Fibroblast of lung (primary cell): ENCODE measurements around the gene ADAM10. TPM values are rescaled to one million over a fixed set of nuclear protein-coding genes. Genes with fewer than 3 reads are reported as not detected.

Experiments
- DNase-seq, 2 donors: peaks; one replicate each; pipeline versions ENCODE4 v3.0.0 to v3.0.0-alpha.2; 2010; ENCODE audit warnings: low read depth in 2 of 2
- H2AFZ ChIP-seq: 2 replicates; pipeline ENCODE4 v1.5.1; 2012; ENCODE audit warnings: low read length, control low read depth, inconsistent platforms
- H3K27ac ChIP-seq: 2 replicates; pipeline ENCODE4 v1.5.1; 2011; ENCODE audit warnings: low read length, control low read depth; ENCODE audit not compliant: insufficient read depth
- H3K27me3 ChIP-seq: 2 replicates; pipeline ENCODE4 v1.5.1; 2011; ENCODE audit warnings: mild to moderate bottlenecking, low read length; ENCODE audit not compliant: control insufficient read depth, insufficient read depth
- H3K36me3 ChIP-seq: 2 replicates; pipeline ENCODE4 v1.5.1; 2011; ENCODE audit warnings: low read length; ENCODE audit not compliant: control insufficient read depth, insufficient read depth
- H3K4me1 ChIP-seq: 2 replicates; pipeline ENCODE4 v1.5.1; 2011; ENCODE audit warnings: low read length; ENCODE audit not compliant: control insufficient read depth, insufficient read depth; ENCODE audit errors: extremely low read depth
- H3K4me2 ChIP-seq: 2 replicates; pipeline ENCODE4 v1.5.1; 2011; ENCODE audit warnings: low read length, control low read depth; ENCODE audit not compliant: insufficient read depth; ENCODE audit errors: extremely low read depth
- H3K4me3 ChIP-seq, 4 experiments: fragments of 200-600 bp in 1 of 4; sonication (generic) in 1 of 4; replicated peaks in 1 of 4; 2 replicates each; pipeline ENCODE4 v1.5.1; 2011 to 2016; ENCODE audit warnings: low read length in 4 of 4, low read depth in 3 of 4, mild to moderate bottlenecking in 3 of 4, control low read depth in 2 of 4, inconsistent platforms in 1 of 4, mixed read lengths in 1 of 4; ENCODE audit not compliant: insufficient read depth in 1 of 4; ENCODE audit errors: control extremely low read depth in 1 of 4
- H3K79me2 ChIP-seq: 2 replicates; pipeline ENCODE4 v1.5.1; 2012; ENCODE audit warnings: mild to moderate bottlenecking, low read length, inconsistent platforms; ENCODE audit not compliant: control insufficient read depth, insufficient read depth
- H3K9ac ChIP-seq: 2 replicates; pipeline ENCODE4 v1.5.1; 2011; ENCODE audit warnings: mild to moderate bottlenecking, low read length, control low read depth; ENCODE audit not compliant: insufficient read depth
- H3K9me3 ChIP-seq: 2 replicates; pipeline ENCODE4 v1.5.1; 2012; ENCODE audit warnings: low read depth, low read length; ENCODE audit not compliant: control insufficient read depth, insufficient read depth
- H4K20me1 ChIP-seq: 2 replicates; pipeline ENCODE4 v1.5.1; 2011; ENCODE audit warnings: low read length; ENCODE audit not compliant: control insufficient read depth, insufficient read depth; ENCODE audit errors: extremely low read depth
- CTCF ChIP-seq, 2 donors: IDR thresholded peaks in 1 of 2; conservative IDR thresholded peaks in 1 of 2; 1 replicate in 1 of 2; 2 replicates in 1 of 2; pipeline ENCODE4 v1.5.1; 2011 to 2012; ENCODE audit warnings: low read length in 2 of 2, control low read depth in 1 of 2, inconsistent platforms in 1 of 2, low read depth in 1 of 2, mild to moderate bottlenecking in 1 of 2
- EZH2 ChIP-seq: IDR thresholded peaks from 2 replicates; pipeline ENCODE4 v1.5.1; 2012; ENCODE audit warnings: low read length, control low read depth, mild to moderate bottlenecking; ENCODE audit errors: missing control alignments
- polyA plus RNA-seq, 2 donors: library from polyadenylated mRNA; depleted of rRNA in 1 of 2; stranded (reverse) in 1 of 2; unstranded in 1 of 2; fragments of >200 nt; gene quantifications; 2 replicates each; pipeline ENCODE4 v1.2.1, GENCODE V29; 2011 to 2012; ENCODE audit warnings: missing spikeins in 1 of 2
- total RNA-seq: library from RNA; depleted of rRNA; stranded (reverse); fragments of >200 nt; gene quantifications from 2 replicates; pipeline ENCODE4 v1.2.1, GENCODE V29; 2014

ADAM10 gene
- total and polyA plus RNA-seq, 2 donors (not counting 1 experiment from before 2014, with no cell fraction given): 224 to 318 TPM

- Histone ChIP-seq H2AFZ (no peak overlapping the region), H3K27me3 (no peaks in the 10 kb centered on the region), H3K4me3 (no peak overlapping the region), H3K4me1 (peaks cover 9% of the 10 kb centered on the region), H3K27ac (no peak overlapping the region), H3K9ac (no peak overlapping the region), H3K4me2 (no peak overlapping the region), H3K9me3 (no peaks in the 10 kb centered on the region), H4K20me1 (no peaks in the 10 kb centered on the region), H3K36me3 (no peaks in the 10 kb centered on the region), H3K79me2 (no peaks in the 10 kb centered on the region)
- DNase-seq: no peak
- TF ChIP-seq EZH2 (no peak), CTCF (conservative IDR thresholded peaks at IDR 0.05 in 1 of 2, IDR thresholded peaks at IDR 0.05 in 1 of 2; ENCODE audit: low read depth in 1 of 2, low read length in 2 of 2) (no peak)
These were observed 193.0 kb downstream of the ADAM10 start for GRCh38 chr15:58556541-58556940.

- no peak overlapping the region for H3K27ac ChIP-seq
- no peak overlapping the region for H3K9ac ChIP-seq
- H3K9me3 ChIP-seq: no peaks in the 10 kb centered on the region
- TF ChIP-seq CTCF (conservative IDR thresholded peaks at IDR 0.05 in 1 of 2, IDR thresholded peaks at IDR 0.05 in 1 of 2; ENCODE audit: low read depth in 1 of 2, low read length in 2 of 2) (no peak), EZH2 (no peak)
- H3K4me2 ChIP-seq: no peak overlapping the region
- H3K27me3 ChIP-seq: no peaks in the 10 kb centered on the region
- no peaks in the 10 kb centered on the region for H3K79me2 ChIP-seq
- H3K36me3 ChIP-seq: no peaks in the 10 kb centered on the region
- no peak for DNase-seq
- no peak overlapping the region for H2AFZ ChIP-seq
- H3K4me3 ChIP-seq: no peak overlapping the region
- H4K20me1 ChIP-seq: no peaks in the 10 kb centered on the region
- peaks cover 11% of the 10 kb centered on the region for H3K4me1 ChIP-seq
These were observed 193.5 kb downstream of the ADAM10 start for GRCh38 chr15:58556028-58556361.

GRCh38 chr15:58555162-58556027 is 194.1 kb downstream of the ADAM10 start:
- no peak for DNase-seq
- no peak overlapping the region for H3K4me2 ChIP-seq
- TF ChIP-seq EZH2: no peak
- no peak for TF ChIP-seq CTCF (conservative IDR thresholded peaks at IDR 0.05 in 1 of 2, IDR thresholded peaks at IDR 0.05 in 1 of 2; ENCODE audit: low read depth in 1 of 2, low read length in 2 of 2)
- H3K36me3 ChIP-seq: no peaks in the 10 kb centered on the region
- no peak overlapping the region for H3K27ac ChIP-seq
- H3K27me3 ChIP-seq: no peaks in the 10 kb centered on the region
- no peaks in the 10 kb centered on the region for H3K9me3 ChIP-seq
- H3K79me2 ChIP-seq: no peaks in the 10 kb centered on the region
- H3K4me1 ChIP-seq: peaks cover 12% of the 10 kb centered on the region
- H2AFZ ChIP-seq: no peak overlapping the region
- no peak overlapping the region for H3K9ac ChIP-seq
- no peak overlapping the region for H3K4me3 ChIP-seq
- H4K20me1 ChIP-seq: no peaks in the 10 kb centered on the region
